ENCODE results near the gene GDAP1L1. TPM values are rescaled to one million over a fixed set of nuclear protein-coding genes. Genes with fewer than 3 reads are reported as not detected.
"Not testable (repeated sequence)": the region's sequence is repeated elsewhere in the genome, so short reads cannot be mapped to it uniquely, and the experiment has no call there.

GDAP1L1 gene
- total RNA-seq, 2 donors from 2014 or later = not detected

DNA sequence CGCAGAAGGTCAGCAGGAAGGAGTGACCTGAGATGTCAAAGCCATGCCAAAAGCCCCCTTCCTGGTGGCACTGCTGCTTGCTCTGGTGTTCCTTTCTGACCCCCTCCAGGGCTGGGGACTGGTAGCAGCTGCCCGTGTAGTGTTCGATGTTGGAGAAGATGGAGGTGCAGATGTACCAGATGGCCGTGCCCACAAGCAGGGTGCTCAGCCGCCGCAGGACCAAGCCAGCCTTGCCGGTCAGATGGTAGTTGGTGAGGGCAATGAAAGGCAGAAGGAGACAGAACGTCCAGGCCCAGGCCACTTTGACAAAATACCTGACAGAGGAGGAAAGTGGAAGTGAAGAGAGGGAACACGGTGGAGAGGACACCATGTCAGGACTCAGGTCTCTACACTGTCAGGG is 59.8 kb downstream of the GDAP1L1 start:
- H3K27me3 Mint-ChIP-seq = no peaks in the 10 kb centered on the region
- H3K4me1 Mint-ChIP-seq = peaks cover 23% of the 10 kb centered on the region
- DNase-seq = no peak
- no peaks in the 10 kb centered on the region for H3K9me3 ChIP-seq (ENCODE audit: control insufficient read depth, low read length, poor library complexity, severe bottlenecking)
- no peak overlapping the region for H3K4me3 Mint-ChIP-seq
- ATAC-seq = no peak
- peaks cover 3% of the 10 kb centered on the region for H3K36me3 Mint-ChIP-seq (ENCODE audit: low read depth)
- H3K27ac Mint-ChIP-seq = no peak overlapping the region

DNA sequence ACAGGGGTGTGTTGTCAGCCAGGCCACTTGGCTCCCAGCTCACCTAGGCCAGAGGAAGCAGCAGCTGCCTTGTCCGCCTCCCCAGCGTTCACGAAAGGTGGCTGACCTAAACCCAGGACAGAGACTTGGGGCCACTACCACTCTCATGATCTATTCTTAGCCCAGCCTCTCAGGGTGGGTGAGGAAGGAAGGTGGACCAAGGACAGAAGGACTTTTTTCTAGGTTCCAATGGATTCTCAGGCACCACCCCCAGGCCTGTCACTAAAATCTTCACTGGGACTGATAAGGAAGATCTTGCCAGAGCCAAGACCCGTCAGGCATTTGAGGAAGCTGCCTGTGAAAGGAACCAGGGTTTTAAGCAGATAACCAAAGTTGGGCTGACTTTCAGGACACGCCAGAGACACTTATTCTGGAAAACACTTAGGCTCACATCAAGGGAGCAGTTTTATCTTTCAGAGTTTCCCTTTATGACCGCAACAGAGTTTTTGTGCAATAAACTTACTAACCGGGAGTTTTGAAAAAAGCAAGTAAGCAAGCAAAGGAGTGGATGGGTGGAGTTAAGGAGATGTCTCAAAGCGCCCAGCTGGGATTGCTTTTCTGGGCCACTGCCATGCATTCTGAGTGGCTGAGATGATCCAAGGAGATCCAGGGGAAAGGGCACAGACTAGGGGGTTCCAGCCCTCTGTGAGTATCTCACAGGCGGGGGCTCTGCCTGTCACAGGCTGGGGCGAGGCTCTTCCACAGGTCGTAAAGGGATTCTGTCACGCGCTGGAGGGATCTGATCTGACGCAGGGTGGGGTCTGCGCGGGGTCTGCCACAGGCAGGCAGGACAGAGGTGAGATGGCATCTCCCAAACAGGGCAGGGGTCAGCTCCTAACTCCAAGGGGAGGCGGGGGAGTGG is 62.9 kb downstream of the GDAP1L1 start:
- H3K4me1 Mint-ChIP-seq = peaks cover 19% of the 10 kb centered on the region
- DNase-seq (no peak), ATAC-seq (no peak)
- peak overlapping the region; percentile 96 for H3K4me3 Mint-ChIP-seq
- peak overlapping the region; percentile 89 for H3K27ac Mint-ChIP-seq
- no peaks in the 10 kb centered on the region for H3K27me3 Mint-ChIP-seq
- H3K9me3 ChIP-seq (ENCODE audit: control insufficient read depth, low read length, poor library complexity, severe bottlenecking) = no peaks in the 10 kb centered on the region
- peaks cover 3% of the 10 kb centered on the region for H3K36me3 Mint-ChIP-seq (ENCODE audit: low read depth)

DNA sequence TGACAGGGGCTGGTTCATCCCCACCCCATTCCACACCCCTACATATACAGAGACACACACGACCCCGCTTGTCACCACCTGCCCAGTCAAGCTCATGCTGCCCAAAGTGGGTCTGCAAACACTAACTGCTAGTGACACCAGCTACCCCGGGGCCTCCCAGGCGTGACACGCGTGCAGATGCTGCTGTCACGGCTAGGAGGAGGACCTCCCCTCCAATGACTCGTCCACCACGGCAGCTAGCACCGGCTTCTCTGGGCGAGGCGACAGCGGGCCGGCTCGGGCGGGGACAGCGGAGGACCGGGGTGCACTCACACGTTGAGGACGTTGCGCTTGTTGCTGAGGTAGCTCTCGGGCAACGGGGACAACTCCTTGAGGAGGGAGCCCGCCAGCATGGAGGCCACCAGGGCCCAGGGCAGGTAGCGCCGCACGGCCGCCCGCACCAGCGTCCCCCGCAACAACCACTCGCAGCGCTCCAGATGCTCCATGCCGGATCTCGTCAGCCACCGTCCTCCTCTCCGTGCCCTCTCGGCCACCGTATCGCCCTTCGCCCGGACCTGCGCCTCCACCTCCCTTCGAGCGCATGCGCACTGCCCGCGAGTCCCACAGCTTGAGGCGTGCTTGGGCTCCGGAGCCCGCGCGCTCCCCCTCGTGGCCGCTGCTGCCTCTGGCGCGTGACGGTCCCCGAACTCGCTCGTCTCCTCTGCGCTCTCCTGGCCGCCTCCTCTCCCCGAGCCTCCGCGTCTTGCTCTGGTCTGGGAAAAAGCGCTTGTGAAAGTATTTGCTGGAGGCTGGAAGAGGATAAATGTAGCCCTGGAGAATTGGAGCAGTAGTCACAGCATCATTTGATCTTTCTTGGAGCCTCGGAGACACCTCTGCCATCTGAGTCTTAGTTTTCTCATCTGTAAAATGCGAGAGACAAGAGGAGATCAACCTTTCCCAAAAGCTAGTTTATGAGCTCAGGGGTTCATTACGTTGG is 63.8 kb downstream of the GDAP1L1 start, which contains the start of gene FITM2:
Gene FITM2 (minus strand): TSS at position 539 of the 976 bp plus-strand sequence. CDS start 54 bp downstream, at position 485.
- DNase-seq (peak; percentile 98 to 99 (median 98)), ATAC-seq (peak; percentile 97)
- H3K36me3 Mint-ChIP-seq (ENCODE audit: low read depth) = peaks cover 3% of the 10 kb centered on the region
- peak within 1 kb of the TSS; percentile 96 for H3K4me3 Mint-ChIP-seq
- H3K27me3 Mint-ChIP-seq = no peaks in the 10 kb centered on the region
- peak within 1 kb of the TSS; percentile 89 for H3K27ac Mint-ChIP-seq
- no peaks in the 10 kb centered on the region for H3K9me3 ChIP-seq (ENCODE audit: control insufficient read depth, low read length, poor library complexity, severe bottlenecking)
- peaks cover 19% of the 10 kb centered on the region for H3K4me1 Mint-ChIP-seq

DNA sequence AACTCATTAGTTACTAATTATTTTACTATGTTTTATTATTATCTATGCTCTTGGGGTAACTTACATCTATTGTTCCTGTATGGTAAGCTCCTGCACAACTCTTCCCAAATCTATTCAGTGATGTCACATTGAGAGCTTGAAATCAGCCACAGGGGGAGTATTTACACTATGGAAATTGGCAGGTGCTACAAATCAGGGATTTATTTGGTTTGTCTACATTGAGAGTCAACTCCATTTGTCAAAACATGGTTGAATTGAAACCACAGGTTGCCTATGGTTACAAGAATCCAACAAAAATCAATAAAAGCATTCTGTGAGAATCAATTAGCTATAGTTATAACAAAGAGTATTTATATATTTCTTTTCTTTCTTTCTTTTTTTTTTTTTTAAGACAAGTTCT is 67.8 kb downstream of the GDAP1L1 start:
- H3K27ac Mint-ChIP-seq = no peak overlapping the region
- DNase-seq (no peak), ATAC-seq (no peak)
- peaks cover 12% of the 10 kb centered on the region for H3K4me1 Mint-ChIP-seq
- H3K36me3 Mint-ChIP-seq (ENCODE audit: low read depth) = peaks cover 3% of the 10 kb centered on the region
- H3K4me3 Mint-ChIP-seq = no peak overlapping the region
- peaks cover 11% of the 10 kb centered on the region for H3K27me3 Mint-ChIP-seq
- H3K9me3 ChIP-seq (ENCODE audit: control insufficient read depth, low read length, poor library complexity, severe bottlenecking) = no peaks in the 10 kb centered on the region

GRCh38 chr20:44319839-44320422 is 72.8 kb downstream of the GDAP1L1 start:
- ATAC-seq (no peak), DNase-seq (no peak)
- H3K27ac Mint-ChIP-seq = no peak overlapping the region
- no peaks in the 10 kb centered on the region for H3K4me1 Mint-ChIP-seq
- H3K36me3 Mint-ChIP-seq (ENCODE audit: low read depth) = no peaks in the 10 kb centered on the region
- no peaks in the 10 kb centered on the region for H3K9me3 ChIP-seq (ENCODE audit: control insufficient read depth, low read length, poor library complexity, severe bottlenecking)
- H3K27me3 Mint-ChIP-seq = peaks cover 18% of the 10 kb centered on the region
- H3K4me3 Mint-ChIP-seq = no peak overlapping the region

GRCh38 chr20:44324343-44324742 is 77.2 kb downstream of the GDAP1L1 start:
- Mint-ChIP-seq H3K4me1 (peaks cover 5% of the 10 kb centered on the region), H3K27ac (peak overlapping the region; percentile 39), H3K4me3 (no peak overlapping the region), H3K27me3 (peaks cover 20% of the 10 kb centered on the region), H3K36me3 (ENCODE audit: low read depth) (peaks cover 2% of the 10 kb centered on the region)
- H3K9me3 ChIP-seq (ENCODE audit: control insufficient read depth, low read length, poor library complexity, severe bottlenecking) = no peaks in the 10 kb centered on the region
- DNase-seq (no peak), ATAC-seq (no peak)

DNA sequence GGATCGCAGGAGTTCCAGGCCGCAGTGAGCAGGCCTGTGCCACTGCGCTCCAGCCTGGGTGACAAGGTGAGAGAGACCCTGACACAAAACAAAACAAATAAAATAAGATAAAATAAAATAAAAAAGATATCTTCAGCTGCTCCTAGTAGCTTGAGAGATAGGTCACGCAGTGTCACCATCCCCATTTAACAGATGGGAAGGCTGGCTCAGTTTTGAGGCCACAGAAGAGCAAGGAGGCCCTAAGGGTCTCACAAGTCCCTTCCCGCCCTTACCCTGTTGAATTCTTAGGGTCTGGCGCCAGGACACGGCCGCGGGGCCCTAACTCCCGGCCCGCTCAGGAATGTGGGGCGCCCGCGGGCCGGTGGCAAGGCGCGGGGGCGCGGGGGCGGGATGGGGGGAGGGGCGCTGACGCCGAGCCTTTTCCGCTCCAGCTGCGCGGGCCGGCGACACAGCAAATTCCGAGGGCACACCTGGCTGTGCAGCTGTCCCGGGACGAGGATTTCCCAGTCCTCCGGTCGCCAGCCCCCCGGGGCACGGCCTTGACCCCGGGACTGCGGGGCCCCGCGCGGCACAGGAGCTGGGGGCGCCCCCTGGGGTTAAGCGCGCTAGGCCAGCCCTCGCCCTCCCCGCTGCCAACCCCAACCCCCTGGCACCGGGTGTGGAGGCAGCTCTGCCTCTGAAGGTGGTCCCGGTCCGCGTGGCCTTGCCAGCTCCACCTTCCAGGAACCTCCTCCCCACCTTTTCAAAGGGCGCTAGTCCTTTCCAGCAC is 79.5 kb downstream of the GDAP1L1 start:
- Mint-ChIP-seq H3K27ac (no peak overlapping the region), H3K36me3 (ENCODE audit: low read depth) (peaks cover 2% of the 10 kb centered on the region), H3K4me1 (peaks cover 5% of the 10 kb centered on the region), H3K27me3 (peaks cover 30% of the 10 kb centered on the region), H3K4me3 (peak overlapping the region; percentile 76)
- no peaks in the 10 kb centered on the region for H3K9me3 ChIP-seq (ENCODE audit: control insufficient read depth, low read length, poor library complexity, severe bottlenecking)
- DNase-seq (no peak), ATAC-seq (peak; percentile 28)

GRCh38 chr20:44327748-44328147 is 80.6 kb downstream of the GDAP1L1 start:
- not testable (repeated sequence) for DNase-seq; ATAC-seq; H3K27ac Mint-ChIP-seq; H3K4me1 Mint-ChIP-seq; H3K36me3 Mint-ChIP-seq (ENCODE audit: low read depth); H3K9me3 ChIP-seq (ENCODE audit: control insufficient read depth, low read length, poor library complexity, severe bottlenecking)
- Mint-ChIP-seq H3K4me3 (peak overlapping the region; percentile 66), H3K27me3 (peaks cover 31% of the 10 kb centered on the region)

GRCh38 chr20:44328428-44328827 is 81.3 kb downstream of the GDAP1L1 start:
- Mint-ChIP-seq H3K36me3 (ENCODE audit: low read depth) (peaks cover 2% of the 10 kb centered on the region), H3K27me3 (peaks cover 32% of the 10 kb centered on the region), H3K27ac (no peak overlapping the region), H3K4me1 (peaks cover 5% of the 10 kb centered on the region), H3K4me3 (peak overlapping the region; percentile 56)
- DNase-seq = no peak
- no peak for ATAC-seq
- H3K9me3 ChIP-seq (ENCODE audit: control insufficient read depth, low read length, poor library complexity, severe bottlenecking) = no peaks in the 10 kb centered on the region

Other genes starting within 250 kb of the GDAP1L1 start
- not detected for gene JPH2, start 60.1 kb upstream of the GDAP1L1 start, total RNA-seq
- gene OSER1, start 36.5 kb upstream of the GDAP1L1 start, total RNA-seq = 100 to 1,000 TPM in 1 of 2 donors, 10 to 100 TPM in 1; 88.5 to 103 TPM
- 1 to 10 TPM; 3.3 to 3.4 TPM for gene FITM2, start 63.9 kb downstream of the GDAP1L1 start, total RNA-seq
- not detected for gene R3HDML, start 89.7 kb downstream of the GDAP1L1 start, total RNA-seq
- gene HNF4A, start 108.4 kb downstream of the GDAP1L1 start, total RNA-seq = not detected
- gene TTPAL, start 228.6 kb downstream of the GDAP1L1 start, total RNA-seq = 10 to 100 TPM; 11.1 to 11.7 TPM

All from T-helper 17 cell (primary cell).